ENCODE results near the gene MACIR. TPM values are rescaled to one million over a fixed set of nuclear protein-coding genes. Genes with fewer than 3 reads are reported as not detected.

Gene MACIR
- polyA plus RNA-seq, 1 experiment = 6.3 TPM

DNA sequence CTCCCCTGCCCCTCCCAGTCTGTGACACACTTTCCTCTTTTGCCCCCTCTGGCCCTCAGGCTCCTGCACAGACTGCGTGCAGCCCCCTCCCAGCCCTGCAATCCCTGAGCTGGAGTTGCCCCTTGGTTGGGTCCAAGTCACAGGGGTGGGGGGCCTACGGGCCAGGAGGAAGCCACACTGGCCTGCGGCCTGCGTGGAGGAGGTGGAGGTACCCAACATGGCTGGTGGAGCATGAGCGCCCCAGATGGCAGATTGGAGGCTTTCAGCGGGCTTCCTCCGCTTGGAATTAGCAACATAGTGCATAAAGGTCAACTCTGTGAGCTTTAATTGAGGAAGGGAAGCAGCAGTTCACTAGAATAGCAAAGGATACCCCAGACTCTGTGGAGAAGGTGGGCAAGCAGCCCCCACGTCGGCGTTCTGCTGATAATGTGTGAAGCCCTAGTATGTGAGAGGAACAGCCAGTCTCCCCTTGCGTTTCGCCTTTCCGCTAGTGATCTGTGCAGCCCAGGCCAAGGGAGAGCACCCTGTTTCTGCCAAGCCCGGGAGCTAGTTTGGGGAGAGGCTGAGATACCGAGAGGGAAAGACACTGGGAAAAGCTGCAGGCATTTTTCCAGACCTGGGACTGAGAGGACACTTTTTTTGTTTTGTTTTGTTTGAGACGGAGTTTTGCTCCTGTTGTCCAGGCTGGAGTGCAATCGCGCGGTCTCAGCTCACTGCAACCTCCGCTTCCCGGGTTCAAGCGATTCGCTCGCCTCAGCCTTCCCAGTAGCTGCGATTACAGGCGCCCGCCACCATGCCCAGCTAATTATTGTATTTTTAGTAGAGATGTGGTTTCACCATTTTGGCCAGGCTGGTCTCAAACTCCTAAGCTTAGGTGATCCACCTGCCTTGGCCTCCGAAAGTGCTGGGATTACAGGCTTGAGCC lies 35.3 kb upstream of the MACIR start:
- H3K27me3 ChIP-seq (ENCODE audit: control insufficient read depth, insufficient read depth, low read length) = no peaks in the 10 kb centered on the region
- no peaks in the 10 kb centered on the region for H3K9me3 ChIP-seq (ENCODE audit: control insufficient read depth, insufficient read depth, low read length)
- DNase-seq (ENCODE audit: low read depth, low spot score) = no peak
- no peak overlapping the region for H3K4me3 ChIP-seq (ENCODE audit: low read depth, low read length)
- TF ChIP-seq CTCF (IDR thresholded peaks at IDR 0.05; ENCODE audit: low read depth, low read length) = no peak
- POLR2A ChIA-PET = no interaction called here
- H3K27ac ChIP-seq (ENCODE audit: low read depth, low read length) = no peak overlapping the region
- CTCF ChIA-PET = interaction anchor here (1.0 to 5.0 kb wide), 6 partner anchors 10 to 252 kb away, joined by 3 to 44 read pairs (median 12); no protein-coding TSS in a partner anchor

DNA sequence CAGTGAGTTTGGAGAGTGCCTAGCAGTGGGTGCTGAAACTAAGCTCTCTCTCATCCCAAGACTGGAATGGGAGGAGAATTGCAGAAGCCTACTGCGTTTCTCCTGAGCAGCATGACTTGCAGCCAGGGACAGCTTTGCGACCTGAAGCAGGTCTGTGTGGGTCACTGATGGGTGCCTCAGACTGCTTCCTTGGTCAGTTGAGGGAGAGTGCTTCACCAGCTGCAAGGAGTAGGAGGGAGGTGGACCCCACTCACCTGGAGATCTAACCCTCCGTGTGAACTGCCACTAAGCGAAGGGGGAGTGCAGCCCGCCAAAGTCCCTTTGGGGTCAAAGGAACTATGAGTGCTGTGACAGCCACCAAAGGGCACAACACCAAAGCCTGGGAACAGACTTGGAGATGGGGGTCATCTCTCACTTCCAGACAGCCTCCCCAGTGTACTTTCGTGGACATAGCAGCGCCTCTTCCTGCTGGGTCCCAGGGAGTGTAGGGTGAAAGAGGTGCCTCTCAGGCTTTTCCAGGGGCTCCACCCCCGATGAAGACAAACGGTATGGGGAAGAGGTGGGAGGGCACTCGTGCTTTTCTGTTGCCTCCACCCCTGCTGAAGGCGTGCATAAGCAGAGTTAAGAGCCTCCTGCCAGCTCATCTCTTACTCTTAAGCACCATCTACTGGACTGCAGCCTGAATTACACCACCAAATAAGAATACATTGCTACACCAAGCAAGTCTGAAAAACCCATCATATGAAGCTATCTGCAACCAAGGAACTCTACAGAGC lies 34.3 kb upstream of the MACIR start:
- Histone ChIP-seq H3K27me3 (ENCODE audit: control insufficient read depth, insufficient read depth, low read length) (no peaks in the 10 kb centered on the region), H3K27ac (ENCODE audit: low read depth, low read length) (no peak overlapping the region), H3K4me3 (ENCODE audit: low read depth, low read length) (no peak overlapping the region), H3K9me3 (ENCODE audit: control insufficient read depth, insufficient read depth, low read length) (no peaks in the 10 kb centered on the region)
- no peak for DNase-seq (ENCODE audit: low read depth, low spot score)
- ChIA-PET POLR2A (no interaction called here), CTCF (interaction anchor here (0.6 to 5.0 kb wide), 39 partner anchors 8 to 687 kb away, joined by 3 to 44 read pairs (median 4); partner anchors contain the start of gene MACIR)
- TF ChIP-seq CTCF (IDR thresholded peaks at IDR 0.05; ENCODE audit: low read depth, low read length) = peak; percentile 69

GRCh38 chr5:103224894-103225246 lies 33.7 kb upstream of the MACIR start:
- H3K4me3 ChIP-seq (ENCODE audit: low read depth, low read length) = no peak overlapping the region
- no peaks in the 10 kb centered on the region for H3K27me3 ChIP-seq (ENCODE audit: control insufficient read depth, insufficient read depth, low read length)
- H3K27ac ChIP-seq (ENCODE audit: low read depth, low read length) = no peak overlapping the region
- TF ChIP-seq CTCF (IDR thresholded peaks at IDR 0.05; ENCODE audit: low read depth, low read length) = no peak
- POLR2A ChIA-PET = no interaction called here
- CTCF ChIA-PET = interaction anchor here (0.6 to 5.0 kb wide), 35 partner anchors 8 to 643 kb away, joined by 3 to 44 read pairs (median 4); partner anchors contain the start of gene MACIR
- H3K9me3 ChIP-seq (ENCODE audit: control insufficient read depth, insufficient read depth, low read length) = no peaks in the 10 kb centered on the region
- no peak for DNase-seq (ENCODE audit: low read depth, low spot score)

- POLR2A ChIA-PET = no interaction called here
- no peak overlapping the region for H3K27ac ChIP-seq (ENCODE audit: low read depth, low read length)
- no peak for DNase-seq (ENCODE audit: low read depth, low spot score)
- H3K4me3 ChIP-seq (ENCODE audit: low read depth, low read length) = no peak overlapping the region
- no peak for TF ChIP-seq CTCF (IDR thresholded peaks at IDR 0.05; ENCODE audit: low read depth, low read length)
- CTCF ChIA-PET = interaction anchor here (1.0 kb wide), 1 partner anchor 247 kb away, joined by 3 read pairs; no protein-coding TSS in a partner anchor
- no peaks in the 10 kb centered on the region for H3K27me3 ChIP-seq (ENCODE audit: control insufficient read depth, insufficient read depth, low read length)
- no peaks in the 10 kb centered on the region for H3K9me3 ChIP-seq (ENCODE audit: control insufficient read depth, insufficient read depth, low read length)
Measured at GRCh38 chr5:103228061-103228460, 30.5 kb upstream of the MACIR start.
